Body of pancreas (tissue), 4 donors: ENCODE data around the gene P2RY8.

Experiments
- CTCF ChIP-seq, 7 experiments: fragments of 450-650 bp in 4 of 7; fragments of 200-600 bp in 3 of 7; sonication (generic) in 3 of 7; IDR thresholded peaks; one replicate each; pipeline ENCODE4 v1.5.1; 2016 to 2019; ENCODE audit warnings: antibody characterized with exemption in 7 of 7
- POLR2A ChIP-seq, 3 donors: fragments of 450-650 bp; IDR thresholded peaks; one replicate each; pipeline ENCODE4 v1.6.1; 2016; ENCODE audit warnings: antibody characterized with exemption in 3 of 3, mild to moderate bottlenecking in 2 of 3

GRCh38 chrX:1493877-1494510 lies 43.0 kb downstream of the P2RY8 start:
- TF ChIP-seq CTCF (IDR thresholded peaks at IDR 0.05) (no peak), POLR2A (IDR thresholded peaks at IDR 0.05) (no peak)
